GM18867 (cell line): Measurements from ENCODE around the gene DNAJC30.

ENCODE experiments used
- ATAC-seq: cut with Tn5 transposase; IDR thresholded peaks from one replicate; pipeline ENCODE4 v1.9.1; 2021; ENCODE audit warnings: mild to moderate bottlenecking, moderate library complexity; ENCODE audit not compliant: unreplicated experiment

Gene DNAJC30

DNA sequence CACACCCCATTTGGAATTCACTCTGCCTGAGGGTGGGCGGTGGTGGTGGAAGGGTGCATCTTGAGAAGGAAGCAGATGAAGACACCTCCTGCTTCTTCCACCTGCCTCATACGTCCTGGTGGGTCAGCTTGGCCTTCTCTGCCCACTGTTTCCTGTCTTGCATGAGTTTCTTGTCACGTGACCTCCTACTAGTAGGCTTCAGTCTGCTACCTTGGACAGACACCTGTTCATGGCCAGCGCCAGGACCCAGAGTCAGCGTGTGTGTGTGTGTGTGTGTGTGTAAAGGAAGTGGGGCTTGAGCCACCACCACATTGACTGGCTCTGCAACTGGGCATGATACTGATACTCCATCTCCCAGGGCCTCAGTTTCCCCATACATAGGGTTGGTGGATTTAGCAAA, 32.7 kb downstream of the DNAJC30 start:
- no peak for ATAC-seq

DNA sequence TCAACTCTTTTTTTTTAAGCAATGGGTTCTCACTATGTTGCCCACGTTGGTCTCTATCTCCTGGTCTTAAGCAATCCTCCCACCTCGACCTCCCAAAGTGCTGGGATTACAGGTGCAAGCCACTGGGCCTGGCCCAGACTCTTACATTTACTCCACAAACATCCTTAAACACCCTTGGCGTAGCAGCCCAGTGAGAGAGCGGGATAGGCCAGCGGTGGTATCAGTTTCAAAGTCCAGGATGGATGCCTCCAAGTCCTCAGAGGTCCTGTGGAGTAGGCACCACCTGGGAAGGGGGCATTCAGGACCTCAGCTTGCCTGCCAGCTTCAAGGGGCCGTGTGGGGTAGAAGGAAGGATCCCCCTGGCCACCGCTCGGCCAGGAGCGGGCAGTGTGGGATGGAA, 33.7 kb downstream of the DNAJC30 start:
- no peak for ATAC-seq

DNA sequence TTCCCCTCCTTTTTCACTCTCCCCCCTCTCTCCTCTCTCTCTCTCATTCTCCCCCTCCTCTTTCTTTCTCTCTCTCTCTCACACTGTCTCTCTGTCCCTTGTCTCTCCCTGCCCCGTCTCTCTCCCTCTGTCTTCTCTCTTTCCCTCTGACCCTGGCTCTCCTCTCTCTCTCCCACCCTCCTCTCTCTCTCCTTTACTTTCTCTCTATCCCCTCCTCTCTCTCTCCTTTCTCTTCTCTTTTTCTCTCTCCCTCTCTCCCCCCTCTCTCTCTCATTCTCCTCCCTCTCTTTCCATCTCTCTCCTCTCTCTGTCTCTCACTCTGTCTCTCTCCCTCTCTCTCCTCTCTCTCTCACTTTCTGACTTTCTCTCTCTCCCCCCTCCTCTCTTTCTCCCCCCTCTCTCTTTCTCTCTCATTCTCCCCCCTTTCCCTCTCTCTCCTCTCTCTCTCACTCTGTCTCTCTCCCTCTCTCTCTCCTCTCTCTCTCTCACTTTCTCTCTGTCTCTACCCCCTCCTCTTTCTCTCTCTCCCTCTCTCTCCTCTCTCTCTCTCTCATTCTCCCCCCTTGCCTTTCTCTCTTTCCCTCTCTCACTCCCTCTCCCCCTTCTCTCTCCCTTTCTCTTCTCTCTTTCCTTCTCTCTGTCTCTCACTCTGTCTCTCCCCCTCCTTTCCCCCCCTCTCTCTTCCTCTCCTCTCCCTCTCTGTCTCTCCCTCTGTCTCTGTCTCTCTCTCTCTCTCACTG, 34.5 kb downstream of the DNAJC30 start:
- no peak for ATAC-seq

DNA sequence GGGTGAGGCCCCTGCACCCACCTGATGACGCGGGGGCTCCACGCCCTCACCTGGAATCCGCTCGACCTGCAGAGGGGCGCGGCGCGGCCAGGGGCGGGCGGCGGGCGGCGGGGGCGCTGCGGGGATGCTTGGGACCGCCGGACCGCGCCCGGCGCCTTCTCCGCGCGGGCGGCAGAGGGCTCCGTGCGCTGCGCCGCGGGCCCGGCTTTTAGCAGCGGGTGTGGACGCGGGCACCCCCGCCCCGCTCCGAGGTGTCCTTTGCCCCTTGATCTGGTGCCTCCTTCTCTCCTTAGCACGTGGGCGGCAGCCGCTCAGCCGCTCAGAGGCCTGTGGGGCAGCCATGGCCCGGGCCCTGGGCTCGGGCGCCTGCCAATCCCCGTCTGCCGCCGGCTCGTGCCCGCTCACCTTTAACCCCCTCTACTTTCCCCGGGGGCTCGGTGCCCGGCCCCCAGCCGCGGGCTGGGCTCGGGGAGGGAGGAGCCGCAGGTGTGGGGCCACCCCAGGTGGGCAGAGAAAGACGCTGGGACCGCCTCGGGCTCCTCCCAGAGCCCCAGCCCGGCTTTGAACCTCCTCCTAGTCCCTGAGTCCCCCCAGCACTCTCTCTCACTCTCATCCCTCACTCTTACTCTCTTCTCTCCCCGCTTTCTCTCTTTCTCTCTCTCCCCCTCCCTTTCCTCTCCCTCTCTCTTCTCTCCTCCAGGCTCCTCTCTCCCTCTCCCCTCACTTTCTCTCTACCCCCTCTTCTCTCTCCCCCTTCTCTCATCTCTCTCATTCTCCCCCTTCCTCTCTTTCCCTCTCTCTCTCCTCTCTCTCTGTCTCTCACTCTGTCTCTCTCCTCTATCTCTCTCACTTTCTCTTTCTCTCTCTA, 35.3 kb downstream of the DNAJC30 start:
- ATAC-seq: no peak

DNA sequence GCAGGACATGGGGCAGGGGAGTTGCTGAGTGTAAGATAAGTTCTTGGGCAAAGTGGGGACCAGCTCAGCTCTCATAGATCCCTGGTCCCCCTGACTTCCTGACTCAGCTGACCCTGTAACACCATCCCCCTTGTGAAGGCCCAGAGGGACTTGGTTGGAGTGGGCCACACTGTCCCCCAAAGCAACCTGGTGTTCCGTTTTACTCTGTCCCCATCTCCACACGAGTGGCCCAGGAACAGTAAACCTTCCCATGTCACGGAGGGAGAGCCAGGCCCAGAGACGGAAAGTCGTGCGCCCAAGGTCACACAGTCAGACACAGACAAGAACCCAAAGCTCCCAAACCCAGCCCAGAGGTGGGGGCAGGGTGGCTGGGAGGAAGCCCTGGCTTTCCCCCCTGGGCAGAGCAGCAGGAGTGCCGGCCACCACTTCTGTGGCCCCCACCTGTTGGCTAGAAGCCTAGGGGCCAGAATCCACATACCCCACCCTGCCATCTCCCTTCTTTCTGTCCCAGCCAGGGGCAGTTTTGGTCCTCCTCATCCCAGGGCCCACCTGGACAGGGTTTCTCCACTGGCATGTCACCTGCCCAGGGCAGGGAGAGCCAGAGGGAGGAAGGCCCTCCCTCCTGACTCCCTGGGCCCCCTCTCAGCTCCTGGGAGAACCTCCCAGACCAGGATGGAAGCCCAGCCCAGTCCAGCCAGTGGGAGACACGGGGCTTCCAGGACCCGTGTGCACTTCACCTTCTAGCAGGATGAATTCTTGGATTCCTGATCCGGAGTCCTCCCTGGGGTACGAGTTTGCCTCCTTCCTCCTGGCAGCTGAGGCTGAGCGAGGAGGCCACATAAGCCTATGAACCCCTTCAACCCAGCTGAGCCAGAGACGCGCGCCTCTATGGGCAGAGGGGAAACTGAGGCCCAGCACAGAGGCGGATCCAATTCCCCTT, 36.2 kb downstream of the DNAJC30 start:
- ATAC-seq: no peak

DNA sequence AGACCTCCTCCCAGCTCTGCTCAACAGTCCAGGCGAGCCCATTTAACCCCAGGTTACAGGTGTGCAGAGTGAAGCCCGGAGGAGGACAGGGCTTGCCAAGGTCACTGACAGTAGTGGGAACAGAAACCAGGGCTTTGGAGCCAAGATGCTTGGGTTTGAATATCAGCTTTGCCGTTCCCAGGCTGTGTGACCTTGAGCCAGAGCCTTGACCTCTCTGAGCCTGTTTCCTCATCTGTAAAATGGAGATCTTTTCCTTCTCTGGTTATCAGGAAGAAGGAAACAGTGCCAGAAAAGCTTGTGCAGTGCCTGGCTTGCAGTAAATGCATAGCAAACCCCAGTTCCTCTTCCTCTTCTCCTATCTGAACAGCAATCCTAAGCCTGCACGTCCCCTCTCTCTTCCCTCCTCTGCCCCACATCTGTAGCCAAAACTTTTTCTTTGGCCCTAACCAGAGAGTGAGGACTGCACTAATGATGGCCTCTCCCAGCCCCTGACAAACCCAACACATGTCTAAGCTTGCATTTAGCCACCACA, 37.5 kb downstream of the DNAJC30 start:
- no peak for ATAC-seq

DNA sequence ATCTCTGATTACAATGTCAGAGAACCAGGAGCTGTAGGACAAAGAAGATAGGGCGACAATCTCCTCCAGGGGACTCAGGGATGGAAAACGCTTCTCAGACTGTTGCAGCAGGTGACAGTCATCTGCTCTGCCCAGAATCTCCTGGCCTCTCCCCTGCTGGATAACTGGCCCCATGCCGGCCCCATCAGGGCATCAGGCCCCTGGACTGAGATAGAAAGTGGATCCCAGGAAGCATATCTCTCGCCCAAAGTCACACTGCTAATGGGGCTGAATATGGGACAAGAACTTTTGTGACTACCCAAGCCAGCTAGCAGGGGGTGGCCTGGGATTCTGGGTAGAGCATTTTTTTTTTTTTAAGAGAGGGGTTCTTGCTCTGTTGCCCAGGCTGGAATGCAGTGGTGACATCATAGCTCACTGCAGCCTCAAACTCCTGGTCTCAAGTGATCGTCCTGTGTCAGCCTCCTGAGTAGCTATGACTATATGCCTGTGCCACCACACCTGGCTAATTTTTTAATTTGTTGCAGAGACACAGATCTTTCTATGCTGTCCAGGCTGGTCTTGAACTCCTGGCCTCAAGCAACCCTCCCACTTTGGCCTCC, 38.5 kb downstream of the DNAJC30 start:
- no peak for ATAC-seq

DNA sequence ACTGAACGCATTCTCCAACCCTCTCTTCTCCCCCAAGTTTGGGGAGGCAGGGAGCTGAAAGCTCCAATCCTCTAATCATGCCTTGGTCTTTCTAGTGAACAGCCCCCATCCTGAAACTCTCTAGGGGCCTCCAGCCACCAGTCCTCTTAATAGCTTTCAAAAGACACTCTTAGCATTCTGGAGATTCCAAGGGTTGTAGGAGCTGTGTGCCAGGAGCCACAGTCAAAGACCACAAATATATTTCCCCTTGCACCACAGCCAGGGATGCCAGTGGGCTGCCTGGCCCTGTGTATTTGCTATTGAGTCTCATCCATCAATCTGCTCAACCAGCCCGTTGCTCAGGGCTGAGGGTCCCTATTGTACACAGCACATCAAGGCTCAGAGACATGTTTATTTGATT, 40.4 kb downstream of the DNAJC30 start:
- no peak for ATAC-seq

DNA sequence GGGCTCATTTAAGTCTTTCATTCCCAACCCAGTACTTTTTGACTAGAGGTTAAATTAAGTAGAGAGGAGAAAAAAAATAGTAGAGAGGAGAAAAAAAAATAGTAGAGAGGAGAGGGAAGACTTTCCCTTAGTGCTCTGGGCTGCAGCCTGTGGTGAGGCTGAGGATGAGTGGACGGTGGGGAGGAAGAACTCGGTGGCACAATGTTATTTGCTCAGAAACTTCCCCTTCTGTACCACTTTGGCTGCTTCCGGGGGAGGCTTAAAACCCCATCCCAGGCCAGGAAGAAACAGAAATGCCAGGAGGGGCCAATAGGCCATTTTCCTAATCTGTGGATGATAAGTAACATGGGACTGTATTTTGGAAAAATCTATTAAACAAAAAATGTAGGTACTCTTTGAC, 44.3 kb downstream of the DNAJC30 start:
- ATAC-seq: no peak

DNA sequence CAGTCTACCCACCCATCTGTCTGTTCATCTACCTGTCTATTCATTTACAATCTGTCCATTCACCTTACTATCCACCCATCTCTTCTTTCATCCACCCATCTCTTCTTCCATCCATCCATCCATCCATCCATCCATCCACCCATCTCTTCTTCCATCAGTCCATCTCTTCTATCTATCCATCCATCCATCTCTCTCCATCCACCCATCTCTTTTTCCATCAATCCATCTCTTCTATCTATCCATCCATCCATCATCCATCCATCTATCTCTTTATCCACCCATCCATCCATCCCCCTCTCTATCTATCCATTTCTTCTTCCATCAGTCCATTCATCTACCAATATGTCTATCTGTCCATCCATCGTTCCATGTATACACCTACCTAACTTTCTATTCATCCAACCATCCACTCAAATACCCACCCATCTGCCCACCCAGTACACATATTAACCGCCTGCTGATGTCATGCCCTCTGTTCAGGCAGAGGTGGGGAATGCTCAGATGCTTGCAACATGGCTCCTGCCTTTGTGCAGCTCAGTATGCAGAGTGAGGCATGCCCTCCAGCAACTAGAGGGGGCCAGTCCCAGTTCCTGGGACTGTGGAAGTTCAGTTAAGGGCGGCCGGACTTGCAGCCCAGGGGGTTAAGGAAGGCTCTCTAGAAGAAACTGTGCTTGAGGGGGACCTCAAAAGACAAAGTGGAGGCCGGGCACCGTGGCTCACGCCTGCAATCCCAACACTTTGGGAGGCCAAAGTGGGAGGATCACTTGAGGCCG, 47.6 kb downstream of the DNAJC30 start:
- ATAC-seq: no peak

DNA sequence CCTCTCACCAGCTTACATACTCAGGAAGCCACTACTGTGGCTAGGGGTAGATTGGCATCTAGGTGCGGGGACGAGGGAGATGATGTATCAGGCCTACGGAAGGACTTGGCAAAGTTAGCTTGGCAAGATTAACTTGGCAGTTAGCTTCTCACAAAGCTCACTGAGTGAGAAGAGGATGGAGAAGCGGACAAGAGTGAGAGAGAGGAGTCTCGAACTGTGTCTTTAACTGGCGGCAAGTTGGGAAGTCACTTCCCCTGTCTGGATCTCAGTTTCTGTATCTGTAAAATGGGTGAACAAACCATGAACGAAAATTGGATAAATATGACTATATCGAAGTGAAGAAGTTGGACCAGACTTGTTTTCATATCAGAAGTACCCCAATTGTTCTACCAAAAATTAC, 49.4 kb downstream of the DNAJC30 start:
- ATAC-seq: no peak

DNA sequence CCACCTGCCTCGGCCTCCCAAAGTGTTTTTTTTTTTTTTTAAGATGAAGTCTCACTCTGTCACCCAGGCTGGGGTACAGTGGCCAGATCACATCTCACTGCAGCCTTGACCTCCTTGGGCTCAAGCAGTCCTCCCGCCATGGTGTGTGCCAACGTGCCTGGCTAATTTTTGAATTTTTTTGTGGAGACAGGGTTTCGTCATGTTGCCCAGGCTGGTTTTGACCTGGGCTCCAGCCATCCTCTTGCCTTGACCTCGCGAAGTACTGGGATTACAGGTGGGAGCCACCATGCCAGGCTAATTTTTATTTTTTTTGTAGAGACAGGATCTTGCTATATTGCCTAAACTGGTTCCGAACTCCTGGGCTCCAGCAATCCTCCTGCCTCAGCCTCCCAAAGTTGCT, 49.9 kb downstream of the DNAJC30 start:
- no peak for ATAC-seq

DNA sequence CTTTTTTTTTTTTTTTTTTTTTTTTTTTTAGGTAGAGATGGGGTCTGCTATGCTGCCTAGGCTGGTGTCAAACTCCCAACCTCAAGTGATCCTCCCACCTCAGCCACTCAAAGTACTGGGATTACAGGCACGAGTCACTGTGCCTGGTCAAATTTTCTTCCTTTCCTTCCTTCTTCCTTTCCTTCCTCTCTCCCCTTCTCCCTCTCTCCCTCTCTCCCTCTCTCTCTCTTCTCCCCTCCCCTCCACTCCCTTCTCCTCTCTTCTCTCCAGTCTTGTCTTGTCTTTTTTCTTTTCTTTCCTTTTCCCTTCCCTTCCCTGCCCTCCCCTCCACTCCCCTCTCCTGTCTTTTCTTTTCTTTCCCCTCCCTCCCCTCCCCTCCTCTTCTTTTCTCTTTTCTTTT, 51.7 kb downstream of the DNAJC30 start:
- no peak for ATAC-seq
